ENCODE results near the gene CCDC61. TPM values are rescaled to one million over a fixed set of nuclear protein-coding genes. Genes with fewer than 3 reads are reported as not detected.
A peak's percentile ranks its signal among the peaks of the same experiment; 100 is the strongest.

Gene CCDC61
- total and polyA plus RNA-seq, 12 donors: 6.6 to 11.6 (median 8.3) TPM

GRCh38 chr19:46009530-46010510, 14.6 kb downstream of the CCDC61 start:
- no peaks in the 10 kb centered on the region for H3K9me3 ChIP-seq
- ATAC-seq (peak; percentile 60 to 87 (median 80)), DNase-seq (peak; percentile 64 to 65)
- H3K4me1 ChIP-seq: peaks cover 0 to 10% (median 5%) of the 10 kb centered on the region in 9 donors
- 59 to 64% methylated on average over 28 of the region's 28 CpGs for WGBS, 2 donors
- intact Hi-C loops (cut with DNase I): loop anchor here in 6 of 10 donors (5.0 to 10.0 kb wide), 5 partner anchors 78 to 195 kb away; partner anchors contain the start of genes NANOS2 (in 3 of the 6) and RSPH6A (in 1 of the 6)
- TF ChIP-seq CTCF (IDR thresholded peaks at IDR 0.05): peak; percentile 79 to 90 (median 85)
- H3K4me3 ChIP-seq: no peak overlapping the region
- H3K36me3 ChIP-seq: peaks cover 0 to 34% (median 11%) of the 10 kb centered on the region in 9 donors
- peaks cover 0 to 31% (median 21%) of the 10 kb centered on the region in 7 donors for H3K27me3 ChIP-seq
- no peak overlapping the region for H3K27ac ChIP-seq

GRCh38 chr19:46014534-46014933, 19.3 kb downstream of the CCDC61 start:
- Histone ChIP-seq H3K4me3 (peak overlapping the region in 6 of 10 donors; percentile 7 to 75 (median 50)), H3K4me1 (peaks cover 3 to 25% (median 21%) of the 10 kb centered on the region in 9 donors), H3K36me3 (peaks cover 0 to 14% (median 2%) of the 10 kb centered on the region in 9 donors), H3K9me3 (no peaks in the 10 kb centered on the region), H3K27me3 (peaks cover 0 to 44% (median 28%) of the 10 kb centered on the region in 7 donors), H3K27ac (no peak overlapping the region)
- ATAC-seq (no peak), DNase-seq (no peak)
- intact Hi-C loops (cut with DNase I): loop anchor here in 4 of 10 donors (5.0 to 10.0 kb wide), 3 partner anchors 90 to 200 kb away; partner anchors contain the start of genes NANOS2 (in 2 of the 4) and RSPH6A (in 1 of the 4)
- 50 to 57% methylated on average over 8 of the region's 8 CpGs for WGBS, 2 donors
- no peak for TF ChIP-seq CTCF (IDR thresholded peaks at IDR 0.05)

- H3K9me3 ChIP-seq: no peaks in the 10 kb centered on the region
- peaks cover 0 to 14% (median 2%) of the 10 kb centered on the region in 9 donors for H3K36me3 ChIP-seq
- no peak overlapping the region for H3K27ac ChIP-seq
- H3K27me3 ChIP-seq: peaks cover 0 to 44% (median 28%) of the 10 kb centered on the region in 7 donors
- no peak for TF ChIP-seq CTCF (IDR thresholded peaks at IDR 0.05)
- ATAC-seq (peak in 7 of 8 donors; percentile 10 to 61 (median 52)), DNase-seq (peak; percentile 32 to 54)
- H3K4me3 ChIP-seq: peak overlapping the region in 8 of 10 donors; percentile 7 to 78 (median 50)
- 3 to 17% methylated on average over 72 to 74 of the region's 74 CpGs for WGBS, 2 donors
- intact Hi-C loops (cut with DNase I): loop anchor here in 6 of 10 donors (5.0 to 10.0 kb wide), 5 partner anchors 83 to 200 kb away; partner anchors contain the start of genes NANOS2 (in 2 of the 6) and RSPH6A (in 2 of the 6)
- peaks cover 3 to 24% (median 21%) of the 10 kb centered on the region in 9 donors for H3K4me1 ChIP-seq
These were observed 19.8 kb downstream of the CCDC61 start for GRCh38 chr19:46014941-46015686.

All from heart right ventricle (tissue), 16 donors.